K562 (cell line): Measurements from ENCODE around the gene STAB2. TPM values are rescaled to one million over a fixed set of nuclear protein-coding genes. Genes with fewer than 3 reads are reported as not detected.
A peak's percentile ranks its signal among the peaks of the same experiment; 100 is the strongest.

Source experiments
- ATAC-seq: fragments of 200-7000 bp; cut with Tn5 transposase; 3 replicates; pipeline ENCODE4 v1.9.1; 2020; ENCODE audit warnings: moderate library complexity
- BruUV-seq: library from RNA; stranded (reverse); fragments of 400-500 nt; replicated peaks from 2 replicates; lab custom pipeline; 2021; lab: Mats Ljungman, UMichigan
- CTCF ChIA-PET: fragments of 300-600 bp; formaldehyde crosslinking; extraction: SDS; loops from one replicate; lab custom pipeline; 2021; ENCODE audit warnings: low intra/inter-chr PET ratio; lab: Yijun Ruan, JAX
- POLR2A ChIA-PET: fragments of 300-600, 350-650 bp; sonication (Branson Sonifier 250); formaldehyde crosslinking; extraction: SDS; loops from one replicate; lab custom pipeline; 2021; ENCODE audit warnings: antibody characterized with exemption, inconsistent platforms; lab: Yijun Ruan, JAX
- DNase-seq, 4 experiments: peaks; one replicate each; pipeline versions ENCODE4 v3.0.0 to v3.0.0-alpha.2; 2011 to 2018; ENCODE audit warnings: low spot score in 3 of 4, mixed read lengths in 3 of 4; ENCODE audit errors: extremely low read depth in 1 of 4
- FAIRE-seq: peaks from 2 replicates; lab custom pipeline; 2011; peaks lifted over from hg19 to GRCh38; lab: Jason Lieb, UNC
- H2AFZ ChIP-seq: 2 replicates; pipeline ENCODE4 v1.6.0; 2011; ENCODE audit warnings: low read depth, low read length, control low read depth, inconsistent platforms
- H3K27ac ChIP-seq: fragments of 200-600 bp; 3 replicates; pipeline ENCODE4 v1.8.0; 2011; ENCODE audit warnings: low read depth, mild to moderate bottlenecking, control low read depth, inconsistent platforms, low read length, moderate library complexity, mixed read lengths; ENCODE audit errors: extremely low read depth
- H3K27me3 ChIP-seq, 2 experiments: fragments of 300-600 bp in 1 of 2; 2 replicates in 1 of 2; 3 replicates in 1 of 2; pipeline versions ENCODE4 v1.6.0 to v1.8.0; 2011; ENCODE audit warnings: inconsistent platforms in 2 of 2, low read length in 2 of 2, mild to moderate bottlenecking in 1 of 2, mixed read lengths in 1 of 2, moderate library complexity in 1 of 2; ENCODE audit not compliant: control insufficient read depth in 2 of 2, insufficient read depth in 2 of 2
- H3K36me3 ChIP-seq: fragments of 300-600 bp; 3 replicates; pipeline ENCODE4 v1.8.0; 2011; ENCODE audit warnings: mild to moderate bottlenecking, low read length, inconsistent platforms; ENCODE audit not compliant: control insufficient read depth, insufficient read depth
- H3K4me1 ChIP-seq, 2 experiments: fragments of 200-600 bp in 1 of 2; replicated peaks in 1 of 2; 2 replicates in 1 of 2; 3 replicates in 1 of 2; pipeline versions ENCODE4 v1.5.1 to v1.8.0; 2011; ENCODE audit warnings: inconsistent platforms in 2 of 2, low read length in 2 of 2, mild to moderate bottlenecking in 1 of 2, mixed read lengths in 1 of 2, moderate library complexity in 1 of 2; ENCODE audit not compliant: control insufficient read depth in 2 of 2, insufficient read depth in 2 of 2
- H3K4me2 ChIP-seq: 2 replicates; pipeline ENCODE4 v1.6.1; 2011; ENCODE audit warnings: low read length, control low read depth, inconsistent platforms, mixed read lengths; ENCODE audit not compliant: insufficient read depth
- H3K4me3 ChIP-seq: fragments of 200-600 bp; sonication (generic), shearing (Covaris generic); 2 replicates; pipeline ENCODE4 v1.5.1; 2016; ENCODE audit warnings: control low read depth, inconsistent platforms
- H3K79me2 ChIP-seq: fragments of 200-600 bp; 3 replicates; pipeline ENCODE4 v1.8.0; 2011; ENCODE audit warnings: low read length, inconsistent platforms; ENCODE audit not compliant: control insufficient read depth, insufficient read depth
- H3K9ac ChIP-seq, 2 experiments: 2 replicates each; pipeline versions ENCODE4 v1.6.0 to v1.6.1; 2011; ENCODE audit warnings: low read depth in 2 of 2, low read length in 2 of 2, control low read depth in 1 of 2, inconsistent platforms in 1 of 2, mild to moderate bottlenecking in 1 of 2, mixed read lengths in 1 of 2; ENCODE audit not compliant: insufficient read depth in 1 of 2
- H3K9me1 ChIP-seq: one replicate; pipeline ENCODE4 v1.6.0; 2011; ENCODE audit warnings: inconsistent platforms, mild to moderate bottlenecking, low read length, moderate library complexity; ENCODE audit not compliant: control insufficient read depth, insufficient read depth
- H3K9me3 ChIP-seq: replicated peaks from 2 replicates; pipeline ENCODE4 v1.5.1; 2011; ENCODE audit warnings: low read depth, low read length, inconsistent platforms; ENCODE audit not compliant: control insufficient read depth, insufficient read depth
- H4K20me1 ChIP-seq: replicated peaks from 2 replicates; pipeline ENCODE4 v1.6.1; 2011; ENCODE audit warnings: low read length, inconsistent platforms, mixed read lengths; ENCODE audit not compliant: control insufficient read depth, insufficient read depth
- FOXK2 ChIP-seq, 2 experiments: fragments of 450-650 bp; IDR thresholded peaks in 1 of 2; conservative IDR thresholded peaks in 1 of 2; 2 replicates each; pipeline ENCODE4 v1.6.1; 2016; ENCODE audit warnings: low read depth in 2 of 2, mild to moderate bottlenecking in 1 of 2
- GTF3C2 ChIP-seq: IDR thresholded peaks from 3 replicates; pipeline ENCODE4 v1.6.1; 2011; ENCODE audit warnings: borderline replicate concordance, mild to moderate bottlenecking, moderate library complexity; ENCODE audit not compliant: insufficient read length; ENCODE audit errors: extremely low read depth
- HDGF ChIP-seq: fragments of 450-650 bp; IDR thresholded peaks from 2 replicates; pipeline ENCODE4 v1.6.1; 2016
- HNRNPUL1 ChIP-seq: fragments of 200-400 bp; formaldehyde crosslinking; IDR thresholded peaks from 2 replicates; pipeline ENCODE4 v1.6.1; 2017; ENCODE audit warnings: low read length
- KDM1A ChIP-seq, 2 experiments: fragments of 450-650 bp; IDR thresholded peaks; 2 replicates each; pipeline ENCODE4 v1.6.1; 2016; ENCODE audit warnings: mild to moderate bottlenecking in 2 of 2
- POLR2A ChIP-seq: fragments of 450-650 bp; conservative IDR thresholded peaks from 2 replicates; pipeline ENCODE4 v1.6.1; 2016
- SMARCA5 ChIP-seq: fragments of 450-650 bp; IDR thresholded peaks from 2 replicates; pipeline ENCODE4 v1.6.1; 2016
- WGBS: fragments of 100-300 bp; shearing (Covaris generic); methylation state at CpG from one replicate; pipeline ENCODE4 v1.1.6; 2016; ENCODE audit warnings: low coverage, mixed read lengths; ENCODE audit not compliant: insufficient coverage; ENCODE audit errors: missing lambda C conversion rate; 5-methylcytosine and 5-hydroxymethylcytosine counted together
- in situ Hi-C: fragments of 300-500 bp; cut with MboI; formaldehyde crosslinking; loops from 4 replicates; pipeline ENCODE4 v1.15.0; 2018; ENCODE audit warnings: inconsistent platforms, mixed read lengths
- intact Hi-C: fragments of 100-400 bp; cut with micrococcal nuclease; formaldehyde crosslinking; loops from 2 replicates; pipeline ENCODE4 v1.14.2; 2022
- polyA plus RNA-seq, 8 experiments: library from polyadenylated mRNA; depleted of rRNA in 4 of 8; stranded (reverse) in 5 of 8; unstranded in 3 of 8; fragments of >200 nt; fragmentation: Nextera tagmentation in 2 of 8; fragmentation: Illumina TruSeq in 1 of 8; extraction: Ambion mirVana in 2 of 8; extraction: Trizol in 1 of 8; gene quantifications; 2 replicates each; pipeline versions ENCODE4 v1.2.1 to v1.2.3, GENCODE V29; 2011 to 2014; ENCODE audit warnings: inconsistent platforms in 1 of 8, missing spikeins in 1 of 8
- total RNA-seq, 7 experiments: library from RNA; depleted of rRNA in 6 of 7; stranded (reverse); fragments of >200 nt in 6 of 7; fragmentation: Illumina TruSeq in 2 of 7; extraction: Trizol in 2 of 7; gene quantifications; 2 replicates each; pipeline versions ENCODE4 v1.2.1 to v1.2.3, GENCODE V29; 2011 to 2021; ENCODE audit warnings: low replicate concordance in 1 of 7

STAB2 gene
- total and polyA plus RNA-seq, 9 of the 15 experiments (the other 6 are each of a cell fraction or from before 2014, with no cell fraction given), result 0.10 TPM; not detected in 8

- no peaks in the 10 kb centered on the region for H3K79me2 ChIP-seq
- no peak overlapping the region for H3K9ac ChIP-seq
- ChIA-PET POLR2A (interaction anchor here (0.7 kb wide), 1 partner anchor 66 kb away, joined by 3 read pairs; no protein-coding TSS in a partner anchor), CTCF (interaction anchor here (1.4 kb wide), 1 partner anchor 102 kb away, joined by 4 read pairs; no protein-coding TSS in a partner anchor)
- ATAC-seq (no peak), DNase-seq (no peak), FAIRE-seq (no peak)
- H4K20me1 ChIP-seq, result no peaks in the 10 kb centered on the region
- BruUV-seq, result no TSS peak
- H3K27ac ChIP-seq, result no peak overlapping the region
- no peaks in the 10 kb centered on the region for H3K27me3 ChIP-seq
- intact Hi-C loops, result no loop called here
- TF ChIP-seq KDM1A (IDR thresholded peaks at IDR 0.05), result 0 out of 4 replicates have a peak, but pooled peaks of 1 of the 2 experiments have one; percentile 10
- no peak for TF ChIP-seq HNRNPUL1
- H3K9me1 ChIP-seq, result peaks cover 4% of the 10 kb centered on the region
- in situ Hi-C loops, result no loop called here
- no peak overlapping the region for H3K4me3 ChIP-seq
- peaks cover 0 to 5% of the 10 kb centered on the region in 2 experiments; a peak in 1 of 5 replicates for H3K4me1 ChIP-seq
- no peaks in the 10 kb centered on the region for H3K9me3 ChIP-seq
- peaks cover 74% of the 10 kb centered on the region; the same call in 2 of the 3 replicates for H3K36me3 ChIP-seq
- no peak overlapping the region for H3K4me2 ChIP-seq
- H2AFZ ChIP-seq, result no peak overlapping the region
- WGBS, result 85% methylated on average over 7 of the region's 8 CpGs
Observed at GRCh38 chr12:103768467-103769123, 181.5 kb downstream of the STAB2 start.

GRCh38 chr12:103769240-103769945, 182.3 kb downstream of the STAB2 start:
- DNase-seq, result no peak
- no peak overlapping the region for H3K4me2 ChIP-seq
- H3K27ac ChIP-seq, result no peak overlapping the region
- ChIA-PET POLR2A (interaction anchor here (0.7 kb wide), 1 partner anchor 66 kb away, joined by 3 read pairs; no protein-coding TSS in a partner anchor), CTCF (interaction anchor here (1.4 kb wide), 1 partner anchor 101 kb away, joined by 4 read pairs; no protein-coding TSS in a partner anchor)
- H3K9ac ChIP-seq, result 0 out of 4 replicates have a peak overlapping the region, but pooled peaks of 1 of the 2 experiments have one; percentile 28
- no peak overlapping the region for H2AFZ ChIP-seq
- TF ChIP-seq GTF3C2 (no peak), FOXK2 (conservative IDR thresholded peaks at IDR 0.05 in 1 of 2, IDR thresholded peaks at IDR 0.05 in 1 of 2; ENCODE audit: low read depth in 2 of 2) (no peak), POLR2A (no peak), SMARCA5 (no peak), HDGF (no peak)
- no peak for ATAC-seq
- peaks cover 4% of the 10 kb centered on the region for H3K9me1 ChIP-seq
- no peaks in the 10 kb centered on the region for H4K20me1 ChIP-seq
- no TSS peak for BruUV-seq
- peaks cover 74% of the 10 kb centered on the region; the same call in 2 of the 3 replicates for H3K36me3 ChIP-seq
- intact Hi-C loops (no loop called here), in situ Hi-C loops (no loop called here)
- no peaks in the 10 kb centered on the region for H3K9me3 ChIP-seq
- no peak overlapping the region for H3K4me3 ChIP-seq
- H3K4me1 ChIP-seq, result peaks cover 0 to 5% of the 10 kb centered on the region in 2 experiments; a peak in 1 of 5 replicates
- no peaks in the 10 kb centered on the region for H3K79me2 ChIP-seq
- FAIRE-seq, result no peak
- 96% methylated on average over 7 of the region's 9 CpGs for whole genome bisulfite sequencing
- H3K27me3 ChIP-seq, result no peaks in the 10 kb centered on the region
